DMS 273 treated with DMSO at 0.1 percent for 48 hours (cell line): ENCODE measurements around the gene NUP43.
A peak's percentile ranks its signal among the peaks of the same experiment; 100 is the strongest.
"Not testable (repeated sequence)": the region's sequence is repeated elsewhere in the genome, so short reads cannot be mapped to it uniquely, and the experiment has no call there.

Experiments used
- DNase-seq: peaks from one replicate; lab custom pipeline; 2025; lab: John Stamatoyannopoulos, UW

NUP43 gene

GRCh38 chr6:149746147-149746946, at the start of gene NUP43:
Gene NUP43 (minus strand): TSS chr6:149746529. CDS start chr6:149746495, 34 bp downstream.
- peak; percentile 94 for DNase-seq

GRCh38 chr6:149783551-149783950, 37.2 kb upstream of the NUP43 start:
- no peak for DNase-seq

- no peak for DNase-seq
These were observed 36.0 kb upstream of the NUP43 start for GRCh38 chr6:149782337-149782736.

GRCh38 chr6:149781715-149782114, 35.4 kb upstream of the NUP43 start:
- DNase-seq, result no peak

- no peak for DNase-seq
These were observed 33.3 kb upstream of the NUP43 start for GRCh38 chr6:149779644-149779963.

GRCh38 chr6:149777624-149778023, 31.3 kb upstream of the NUP43 start:
- no peak for DNase-seq

GRCh38 chr6:149771925-149772324, 25.6 kb upstream of the NUP43 start:
- DNase-seq, result no peak

- no peak for DNase-seq
These were observed 24.9 kb upstream of the NUP43 start for GRCh38 chr6:149771185-149771584.

- DNase-seq, result no peak
These were observed 23.3 kb upstream of the NUP43 start for GRCh38 chr6:149769676-149770075.

GRCh38 chr6:149766156-149766769, 19.9 kb upstream of the NUP43 start:
- DNase-seq, result no peak

- no peak for DNase-seq
These were observed 17.5 kb upstream of the NUP43 start for GRCh38 chr6:149763866-149764265.

- no peak for DNase-seq
These were observed 15.1 kb upstream of the NUP43 start for GRCh38 chr6:149761438-149761837.

GRCh38 chr6:149756261-149756636, 9.9 kb upstream of the NUP43 start:
- DNase-seq, result no peak

GRCh38 chr6:149755300-149756260, 9.3 kb upstream of the NUP43 start:
- no peak for DNase-seq

- DNase-seq, result no peak
These were observed 8.2 kb upstream of the NUP43 start for GRCh38 chr6:149754548-149754947.

- DNase-seq, result not testable (repeated sequence)
These were observed 7.0 kb upstream of the NUP43 start for GRCh38 chr6:149753374-149753637.

- DNase-seq, result no peak
These were observed 6.5 kb upstream of the NUP43 start for GRCh38 chr6:149752600-149753373.

- DNase-seq, result not testable (repeated sequence)
These were observed 5.6 kb upstream of the NUP43 start for GRCh38 chr6:149751920-149752319.

- no peak for DNase-seq
These were observed 4.9 kb upstream of the NUP43 start for GRCh38 chr6:149751239-149751638.

GRCh38 chr6:149750136-149750609, 3.8 kb upstream of the NUP43 start:
- DNase-seq, result peak; percentile 35

- DNase-seq, result peak; percentile 68
These were observed 3.3 kb upstream of the NUP43 start, which contains the start of gene PCMT1 for GRCh38 chr6:149749594-149750135. Gene PCMT1 (plus strand): TSS chr6:149749741. CDS start chr6:149749902, 161 bp downstream.
